DND-41 (cell line): ENCODE measurements around the gene KCND3.

ENCODE experiments used
- ATAC-seq: fragments of 200-7000 bp; cut with Tn5 transposase; 3 replicates; pipeline ENCODE4 v1.9.1; 2021; ENCODE audit warnings: low read depth; ENCODE audit not compliant: insufficient read depth
- DNase-seq: peaks from one replicate; pipeline ENCODE4 v3.0.0-alpha.2; 2020
- H2AFZ ChIP-seq: 2 replicates; pipeline ENCODE4 v1.6.0; 2012; ENCODE audit warnings: low read depth, low read length
- H3K27ac ChIP-seq: 2 replicates; pipeline ENCODE4 v1.5.1; 2012; ENCODE audit warnings: low read length, inconsistent platforms
- H3K27me3 ChIP-seq: fragments of 200-600 bp; sonication (generic); 2 replicates; pipeline ENCODE4 v1.6.0; 2012; ENCODE audit warnings: low read length, mild to moderate bottlenecking, inconsistent platforms; ENCODE audit not compliant: insufficient read depth, poor library complexity
- H3K36me3 ChIP-seq: 2 replicates; pipeline ENCODE4 v1.5.1; 2012; ENCODE audit warnings: low read length, inconsistent platforms; ENCODE audit not compliant: insufficient read depth
- H3K4me1 ChIP-seq: 2 replicates; pipeline ENCODE4 v1.5.1; 2012; ENCODE audit warnings: mild to moderate bottlenecking, low read length; ENCODE audit not compliant: insufficient read depth
- H3K4me2 ChIP-seq: 2 replicates; pipeline ENCODE4 v1.6.0; 2012; ENCODE audit warnings: mild to moderate bottlenecking, moderate library complexity, low read length, inconsistent platforms; ENCODE audit not compliant: insufficient read depth
- H3K4me3 ChIP-seq, 2 experiments: fragments of 200-600 bp in 1 of 2; shearing (Covaris generic) in 1 of 2; 2 replicates each; pipeline ENCODE4 v1.5.1; 2012 to 2016; ENCODE audit warnings: inconsistent platforms in 2 of 2, low read length in 2 of 2, mild to moderate bottlenecking in 2 of 2, low read depth in 1 of 2, moderate library complexity in 1 of 2
- H3K79me2 ChIP-seq: 2 replicates; pipeline ENCODE4 v1.6.0; 2012; ENCODE audit warnings: low read length, inconsistent platforms; ENCODE audit not compliant: insufficient read depth
- H3K9ac ChIP-seq: 2 replicates; pipeline ENCODE4 v1.6.0; 2012; ENCODE audit warnings: low read depth, mild to moderate bottlenecking, inconsistent platforms, low read length, moderate library complexity
- H3K9me3 ChIP-seq: 2 replicates; pipeline ENCODE4 v1.5.1; 2012; ENCODE audit warnings: low read length, moderate library complexity, mild to moderate bottlenecking, inconsistent platforms; ENCODE audit not compliant: insufficient read depth, severe bottlenecking
- H4K20me1 ChIP-seq: 2 replicates; pipeline ENCODE4 v1.6.0; 2012; ENCODE audit warnings: low read length; ENCODE audit not compliant: insufficient read depth
- EZH2 ChIP-seq: IDR thresholded peaks from 3 replicates; pipeline ENCODE4 v1.6.1; 2012; ENCODE audit warnings: borderline replicate concordance, low read depth, mild to moderate bottlenecking, moderate library complexity, low read length, inconsistent platforms; ENCODE audit not compliant: severe bottlenecking
- TF ChIP-seq, protein P1 (sequence below): IDR thresholded peaks from 2 replicates; pipeline ENCODE4 v1.5.1; 2012; ENCODE audit warnings: borderline replicate concordance, low read length, moderate library complexity, mild to moderate bottlenecking; ENCODE audit not compliant: poor library complexity, severe bottlenecking; ENCODE audit errors: extremely low read depth

The KCND3 gene

DNA sequence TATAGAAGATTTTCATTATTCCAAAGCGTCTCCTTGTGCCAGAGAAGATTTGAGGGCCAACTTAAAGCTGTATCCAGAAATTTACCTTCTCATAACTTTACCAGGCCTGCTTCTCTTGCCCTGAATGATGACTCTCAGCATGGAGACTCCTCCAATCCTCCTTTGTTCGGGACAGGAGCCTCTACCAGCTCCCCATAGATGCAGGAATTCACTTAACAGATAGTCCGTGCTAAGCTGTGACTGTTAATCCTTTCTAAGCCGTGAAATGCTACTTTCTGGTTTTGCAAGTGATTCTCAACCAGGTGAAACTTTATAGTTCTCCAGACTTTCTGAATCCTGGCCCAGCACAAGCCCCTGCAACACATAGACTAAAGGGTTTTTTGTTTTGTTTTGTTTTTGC is 31.8 kb upstream of the KCND3 start:
- Histone ChIP-seq H3K36me3 (no peaks in the 10 kb centered on the region), H3K4me1 (no peaks in the 10 kb centered on the region), H3K4me3 (no peak overlapping the region), H3K79me2 (no peaks in the 10 kb centered on the region), H3K27me3 (peaks cover 2% of the 10 kb centered on the region), H3K9me3 (no peaks in the 10 kb centered on the region), H3K27ac (no peak overlapping the region), H2AFZ (no peak overlapping the region), H3K9ac (no peak overlapping the region), H4K20me1 (no peaks in the 10 kb centered on the region), H3K4me2 (no peak overlapping the region)
- ATAC-seq (no peak), DNase-seq (no peak)
- TF ChIP-seq, protein P1, sequence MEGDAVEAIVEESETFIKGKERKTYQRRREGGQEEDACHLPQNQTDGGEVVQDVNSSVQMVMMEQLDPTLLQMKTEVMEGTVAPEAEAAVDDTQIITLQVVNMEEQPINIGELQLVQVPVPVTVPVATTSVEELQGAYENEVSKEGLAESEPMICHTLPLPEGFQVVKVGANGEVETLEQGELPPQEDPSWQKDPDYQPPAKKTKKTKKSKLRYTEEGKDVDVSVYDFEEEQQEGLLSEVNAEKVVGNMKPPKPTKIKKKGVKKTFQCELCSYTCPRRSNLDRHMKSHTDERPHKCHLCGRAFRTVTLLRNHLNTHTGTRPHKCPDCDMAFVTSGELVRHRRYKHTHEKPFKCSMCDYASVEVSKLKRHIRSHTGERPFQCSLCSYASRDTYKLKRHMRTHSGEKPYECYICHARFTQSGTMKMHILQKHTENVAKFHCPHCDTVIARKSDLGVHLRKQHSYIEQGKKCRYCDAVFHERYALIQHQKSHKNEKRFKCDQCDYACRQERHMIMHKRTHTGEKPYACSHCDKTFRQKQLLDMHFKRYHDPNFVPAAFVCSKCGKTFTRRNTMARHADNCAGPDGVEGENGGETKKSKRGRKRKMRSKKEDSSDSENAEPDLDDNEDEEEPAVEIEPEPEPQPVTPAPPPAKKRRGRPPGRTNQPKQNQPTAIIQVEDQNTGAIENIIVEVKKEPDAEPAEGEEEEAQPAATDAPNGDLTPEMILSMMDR, result no peak
- no peak for TF ChIP-seq EZH2

DNA sequence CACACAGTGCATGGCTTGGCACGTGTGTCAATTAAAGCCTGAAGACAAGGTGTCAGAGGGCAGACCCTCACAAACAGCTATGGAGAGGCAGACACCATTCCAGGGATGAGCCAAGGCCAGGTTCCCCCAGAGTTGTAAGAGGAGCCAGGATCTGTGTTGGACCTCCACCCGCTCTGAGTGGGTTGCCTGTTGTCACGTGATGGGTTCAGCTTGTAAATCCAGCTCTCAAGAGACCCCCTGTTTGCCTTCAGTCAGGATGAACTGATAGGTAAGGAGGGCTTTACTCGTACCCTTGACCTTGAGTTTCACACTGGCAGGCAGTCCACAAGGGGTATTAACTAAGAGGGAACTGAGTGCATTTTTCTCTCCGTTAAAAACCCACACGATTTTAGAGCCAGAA is 27.7 kb upstream of the KCND3 start:
- Histone ChIP-seq H3K9me3 (no peaks in the 10 kb centered on the region), H3K36me3 (no peaks in the 10 kb centered on the region), H3K4me1 (no peaks in the 10 kb centered on the region), H3K4me2 (no peak overlapping the region), H4K20me1 (no peaks in the 10 kb centered on the region), H3K4me3 (no peak overlapping the region), H3K9ac (no peak overlapping the region), H3K79me2 (no peaks in the 10 kb centered on the region), H2AFZ (no peak overlapping the region), H3K27ac (no peak overlapping the region), H3K27me3 (peaks cover 10% of the 10 kb centered on the region)
- TF ChIP-seq, protein P1, result no peak
- no peak for TF ChIP-seq EZH2
- DNase-seq (no peak), ATAC-seq (no peak)

DNA sequence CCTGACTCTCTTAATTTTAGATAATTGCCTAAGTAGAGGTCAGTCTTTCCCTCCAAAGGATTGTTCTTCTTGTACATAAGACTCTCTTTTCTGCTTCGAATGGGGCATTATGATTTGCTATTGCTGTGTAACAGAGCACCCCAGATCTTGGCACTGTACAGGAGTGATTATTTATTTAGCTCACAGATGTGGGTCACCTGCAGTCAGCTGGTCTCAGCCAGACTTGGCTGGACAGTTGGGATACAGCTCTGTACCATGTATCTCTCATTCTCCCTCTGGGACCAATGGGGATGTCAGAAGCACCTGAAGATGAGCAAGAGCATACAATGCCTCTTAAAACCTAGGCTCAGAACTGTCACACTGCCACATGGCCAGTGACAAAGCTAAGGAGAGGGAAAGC is 23.4 kb upstream of the KCND3 start:
- Histone ChIP-seq H2AFZ (no peak overlapping the region), H3K4me3 (no peak overlapping the region), H3K27ac (no peak overlapping the region), H3K4me1 (no peaks in the 10 kb centered on the region), H3K4me2 (no peak overlapping the region), H3K36me3 (no peaks in the 10 kb centered on the region), H3K9ac (no peak overlapping the region), H3K27me3 (peaks cover 15% of the 10 kb centered on the region), H4K20me1 (no peaks in the 10 kb centered on the region), H3K79me2 (no peaks in the 10 kb centered on the region), H3K9me3 (no peaks in the 10 kb centered on the region)
- ATAC-seq (no peak), DNase-seq (no peak)
- TF ChIP-seq EZH2, result no peak
- TF ChIP-seq, protein P1, result no peak

GRCh38 chr1:112011202-112011601 is 21.7 kb upstream of the KCND3 start:
- Histone ChIP-seq H2AFZ (no peak overlapping the region), H3K4me1 (no peaks in the 10 kb centered on the region), H3K9me3 (no peaks in the 10 kb centered on the region), H4K20me1 (no peaks in the 10 kb centered on the region), H3K79me2 (no peaks in the 10 kb centered on the region), H3K4me2 (no peak overlapping the region), H3K27me3 (peaks cover 22% of the 10 kb centered on the region), H3K4me3 (no peak overlapping the region), H3K9ac (no peak overlapping the region), H3K27ac (no peak overlapping the region), H3K36me3 (no peaks in the 10 kb centered on the region)
- ATAC-seq, result no peak
- no peak for DNase-seq
- no peak for TF ChIP-seq EZH2
- TF ChIP-seq, protein P1, result no peak
